Keratinocyte (primary cell): Measurements from ENCODE around the gene POLE2. TPM values are rescaled to one million over a fixed set of nuclear protein-coding genes. Genes with fewer than 3 reads are reported as not detected.
A peak's percentile ranks its signal among the peaks of the same experiment; 100 is the strongest.

Experiments used
- DNase-seq: peaks from one replicate; pipeline ENCODE4 v3.0.0-alpha.2; 2011; ENCODE audit warnings: low read depth, missing footprints, low spot score
- FAIRE-seq: peaks from 2 replicates; lab custom pipeline; 2011; peaks lifted over from hg19 to GRCh38; lab: Jason Lieb, UNC
- H2AFZ ChIP-seq: 2 replicates; pipeline ENCODE4 v1.6.0; 2012; ENCODE audit warnings: low read length, control low read depth, inconsistent platforms; ENCODE audit not compliant: control insufficient read depth
- H3K27ac ChIP-seq: 2 replicates; pipeline ENCODE4 v1.5.1; 2011; ENCODE audit warnings: low read length; ENCODE audit not compliant: control insufficient read depth, insufficient read depth
- H3K27me3 ChIP-seq: 3 replicates; pipeline ENCODE4 v1.6.0; 2011; ENCODE audit warnings: low read length; ENCODE audit not compliant: control insufficient read depth, insufficient read depth; ENCODE audit errors: extremely low read depth
- H3K36me3 ChIP-seq, 2 experiments: 2 replicates in 1 of 2; 3 replicates in 1 of 2; pipeline ENCODE4 v1.5.1; 2011; ENCODE audit warnings: low read length in 2 of 2, mild to moderate bottlenecking in 1 of 2; ENCODE audit not compliant: control insufficient read depth in 2 of 2, insufficient read depth in 2 of 2; ENCODE audit errors: extremely low read depth in 1 of 2
- H3K4me1 ChIP-seq: 3 replicates; pipeline ENCODE4 v1.5.1; 2011; ENCODE audit warnings: low read length; ENCODE audit not compliant: control insufficient read depth, insufficient read depth; ENCODE audit errors: extremely low read depth
- H3K4me2 ChIP-seq: 3 replicates; pipeline ENCODE4 v1.6.0; 2011; ENCODE audit warnings: low read depth, low read length; ENCODE audit not compliant: control insufficient read depth, insufficient read depth; ENCODE audit errors: extremely low read depth
- H3K4me3 ChIP-seq, 3 experiments: fragments of 200-600 bp in 1 of 3; sonication (generic) in 1 of 3; 2 replicates in 2 of 3; 3 replicates in 1 of 3; pipeline ENCODE4 v1.5.1; 2011 to 2016; ENCODE audit warnings: low read length in 3 of 3, mild to moderate bottlenecking in 3 of 3, control low read depth in 2 of 3, inconsistent platforms in 1 of 3, low read depth in 1 of 3, mixed read lengths in 1 of 3, mixed run types in 1 of 3, moderate library complexity in 1 of 3; ENCODE audit not compliant: control insufficient read depth in 2 of 3, insufficient read depth in 2 of 3; ENCODE audit errors: extremely low read depth in 1 of 3
- H3K79me2 ChIP-seq: 2 replicates; pipeline ENCODE4 v1.6.0; 2012; ENCODE audit warnings: low read length; ENCODE audit not compliant: control insufficient read depth, insufficient read depth
- H3K9ac ChIP-seq: 3 replicates; pipeline ENCODE4 v1.6.0; 2011; ENCODE audit warnings: low read length; ENCODE audit not compliant: control insufficient read depth, insufficient read depth; ENCODE audit errors: extremely low read depth
- H3K9me1 ChIP-seq: 3 replicates; pipeline ENCODE4 v1.6.0; 2011; ENCODE audit warnings: low read length; ENCODE audit not compliant: control insufficient read depth, insufficient read depth; ENCODE audit errors: extremely low read depth
- H3K9me3 ChIP-seq: 2 replicates; pipeline ENCODE4 v1.5.1; 2012; ENCODE audit warnings: low read depth, low read length; ENCODE audit not compliant: control insufficient read depth
- H4K20me1 ChIP-seq: 3 replicates; pipeline ENCODE4 v1.6.0; 2011; ENCODE audit warnings: low read length; ENCODE audit not compliant: control insufficient read depth, insufficient read depth; ENCODE audit errors: extremely low read depth
- EZH2 ChIP-seq: IDR thresholded peaks from one replicate; pipeline ENCODE4 v1.6.1; 2012; ENCODE audit warnings: inconsistent platforms, mild to moderate bottlenecking, low read length, moderate library complexity
- dilution Hi-C: fragments of 300-500 bp; cut with MboI; formaldehyde crosslinking; loops from one replicate; pipeline ENCODE4 v1.7.0; 2020; ENCODE audit warnings: low sequenced_read_pairs; ENCODE audit not compliant: extremely low pct_ligation_motif_present
- polyA plus RNA-seq, 5 experiments: library from polyadenylated mRNA; depleted of rRNA in 3 of 5; stranded (reverse) in 3 of 5; stranded (forward) in 1 of 5; unstranded in 1 of 5; fragments of >200 nt; gene quantifications; 1 replicate in 1 of 5; 2 replicates in 3 of 5; 3 replicates in 1 of 5; pipeline versions ENCODE4 v1.2.1 to v1.2.3, GENCODE V29; 2011 to 2012; ENCODE audit warnings: missing spikeins in 2 of 5, low read depth in 1 of 5, low replicate concordance in 1 of 5
- TF ChIP-seq, protein P1 (sequence below), 3 experiments: IDR thresholded peaks in 1 of 3; conservative IDR thresholded peaks in 1 of 3; optimal IDR thresholded peaks in 1 of 3; 2 replicates in 2 of 3; 3 replicates in 1 of 3; pipeline versions ENCODE3 to v1.5.1; 2011; ENCODE audit warnings: low read length in 3 of 3, mild to moderate bottlenecking in 3 of 3, moderate library complexity in 2 of 3, control low read depth in 1 of 3, inconsistent platforms in 1 of 3; ENCODE audit not compliant: insufficient read depth in 2 of 3; ENCODE audit errors: extremely low read depth in 1 of 3

Gene POLE2
- polyA plus RNA-seq, 1 donor (not counting 4 experiments of a cell fraction or from before 2014, with no cell fraction given) = 14.1 TPM

DNA sequence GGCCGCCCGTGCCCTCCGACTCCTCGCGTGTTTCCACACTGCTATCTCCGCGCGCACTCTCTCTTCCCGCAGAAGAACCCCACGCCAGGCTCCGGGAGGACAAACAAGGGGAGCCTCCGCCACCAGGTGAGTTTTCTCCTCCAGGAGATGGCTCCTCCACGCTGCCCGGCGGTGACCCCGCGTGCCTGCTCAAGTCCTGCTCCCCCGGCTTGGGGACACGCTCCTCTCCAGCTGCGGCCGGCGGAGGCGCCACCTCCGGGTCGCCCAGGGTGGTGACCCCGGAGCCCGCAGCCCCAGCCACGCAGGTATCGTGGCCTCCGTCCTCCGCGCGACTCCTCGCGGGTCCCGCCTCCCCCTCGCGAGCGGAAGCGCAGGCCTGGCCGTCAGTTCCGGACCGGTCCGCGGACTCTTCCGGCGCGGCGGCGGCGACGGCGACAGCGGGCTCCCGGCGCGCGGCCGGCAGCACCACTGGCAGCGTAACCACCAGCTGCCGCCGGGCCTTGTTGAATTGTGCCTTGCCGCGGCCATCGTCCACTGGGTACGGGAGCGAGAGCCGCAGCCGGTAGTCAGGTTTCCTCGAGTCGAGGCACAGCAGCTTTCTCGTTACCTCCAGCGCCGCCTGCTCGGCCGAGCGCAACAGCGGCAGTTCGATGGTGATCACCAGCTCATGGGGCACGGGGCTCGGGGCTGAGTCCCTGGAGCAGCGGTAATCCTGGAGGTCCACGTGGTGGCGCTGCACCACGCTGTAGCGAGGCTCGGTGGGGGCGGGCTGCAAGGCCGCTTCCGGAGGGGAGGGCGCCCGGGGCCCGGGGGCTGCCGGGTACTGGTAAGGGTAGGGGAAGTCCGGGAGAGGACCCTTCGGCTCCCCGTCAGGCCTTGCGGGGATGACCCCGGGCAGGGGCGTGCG, 54.1 kb downstream of the POLE2 start:
- peaks cover 11% of the 10 kb centered on the region for H3K4me1 ChIP-seq
- DNase-seq = peak; percentile 45
- dilution Hi-C loops = no loop called here

DNA sequence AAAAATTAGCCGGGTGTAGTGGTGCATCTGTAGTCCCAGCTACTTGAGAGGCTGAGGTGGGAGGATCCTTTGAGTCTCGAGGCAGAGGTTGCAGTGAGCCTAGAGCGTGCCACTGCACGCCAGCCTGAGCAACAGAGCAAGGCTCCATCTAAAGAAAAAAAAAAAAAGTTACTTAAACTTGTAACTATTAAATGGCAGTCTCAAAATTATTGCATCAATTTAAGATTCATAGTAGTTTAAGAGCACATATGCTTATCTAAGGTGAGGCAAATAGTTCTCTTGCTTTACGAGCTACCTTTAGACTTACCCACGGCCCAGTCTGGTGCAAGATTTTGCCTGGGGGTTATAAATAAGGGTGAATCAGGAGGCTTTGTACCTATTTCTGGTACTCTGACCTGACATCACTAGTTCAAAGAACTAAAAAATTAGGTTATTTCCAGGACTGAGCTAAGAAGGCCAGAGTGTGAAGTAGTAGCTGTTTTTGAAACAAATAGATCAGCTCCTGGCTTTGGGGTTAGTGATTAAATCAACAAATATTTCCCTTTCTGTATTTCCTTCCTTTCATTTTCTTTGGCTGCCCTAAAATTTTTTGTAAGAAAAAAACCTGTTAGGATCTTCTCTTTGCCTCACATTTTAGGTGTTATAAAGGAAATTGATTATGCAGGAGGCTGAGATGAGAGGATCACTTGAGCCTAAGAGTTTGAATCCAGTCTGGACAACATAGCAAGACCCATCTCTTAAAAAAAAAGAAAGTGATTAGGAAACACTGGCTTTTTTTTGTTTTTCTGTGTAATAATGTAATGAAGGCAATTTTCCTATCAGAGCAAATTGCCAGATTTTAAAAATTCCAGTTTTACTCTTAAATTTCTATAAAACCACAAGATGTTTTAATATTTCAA, 63.8 kb downstream of the POLE2 start:
- H4K20me1 ChIP-seq = peaks cover 7% of the 10 kb centered on the region
- dilution Hi-C loops = no loop called here
- FAIRE-seq = no peak

More for the DNA sequence above, 54.1 kb downstream of the POLE2 start:
- H4K20me1 ChIP-seq = no peaks in the 10 kb centered on the region
- peak overlapping the region; percentile 97 for H3K9ac ChIP-seq
- peak overlapping the region; percentile 97 to 98 (median 98) for H3K4me3 ChIP-seq
- H3K79me2 ChIP-seq = peaks cover 83% of the 10 kb centered on the region
- TF ChIP-seq, protein P1, sequence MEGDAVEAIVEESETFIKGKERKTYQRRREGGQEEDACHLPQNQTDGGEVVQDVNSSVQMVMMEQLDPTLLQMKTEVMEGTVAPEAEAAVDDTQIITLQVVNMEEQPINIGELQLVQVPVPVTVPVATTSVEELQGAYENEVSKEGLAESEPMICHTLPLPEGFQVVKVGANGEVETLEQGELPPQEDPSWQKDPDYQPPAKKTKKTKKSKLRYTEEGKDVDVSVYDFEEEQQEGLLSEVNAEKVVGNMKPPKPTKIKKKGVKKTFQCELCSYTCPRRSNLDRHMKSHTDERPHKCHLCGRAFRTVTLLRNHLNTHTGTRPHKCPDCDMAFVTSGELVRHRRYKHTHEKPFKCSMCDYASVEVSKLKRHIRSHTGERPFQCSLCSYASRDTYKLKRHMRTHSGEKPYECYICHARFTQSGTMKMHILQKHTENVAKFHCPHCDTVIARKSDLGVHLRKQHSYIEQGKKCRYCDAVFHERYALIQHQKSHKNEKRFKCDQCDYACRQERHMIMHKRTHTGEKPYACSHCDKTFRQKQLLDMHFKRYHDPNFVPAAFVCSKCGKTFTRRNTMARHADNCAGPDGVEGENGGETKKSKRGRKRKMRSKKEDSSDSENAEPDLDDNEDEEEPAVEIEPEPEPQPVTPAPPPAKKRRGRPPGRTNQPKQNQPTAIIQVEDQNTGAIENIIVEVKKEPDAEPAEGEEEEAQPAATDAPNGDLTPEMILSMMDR (optimal IDR thresholded peaks at IDR 0.05 in 1 of 3, IDR thresholded peaks at IDR 0.05 in 1 of 3, conservative IDR thresholded peaks at IDR 0.05 in 1 of 3; ENCODE audit: extremely low read depth in 1 of 3, insufficient read depth in 2 of 3, low read length in 3 of 3) = peak; percentile 69 to 95 (median 84)
- TF ChIP-seq EZH2 = no peak
- H3K27ac ChIP-seq = peak overlapping the region; percentile 95
- no peaks in the 10 kb centered on the region for H3K9me1 ChIP-seq
- no peaks in the 10 kb centered on the region for H3K9me3 ChIP-seq
- H3K4me2 ChIP-seq = peak overlapping the region; percentile 90
- peaks cover 0 to 4% of the 10 kb centered on the region in 2 experiments for H3K36me3 ChIP-seq
- FAIRE-seq = no peak
- no peaks in the 10 kb centered on the region for H3K27me3 ChIP-seq
- peak overlapping the region; percentile 84 for H2AFZ ChIP-seq

More for the DNA sequence above, 63.8 kb downstream of the POLE2 start:
- H3K4me2 ChIP-seq = peak overlapping the region; percentile 100
- H3K9me3 ChIP-seq = no peaks in the 10 kb centered on the region
- peaks cover 0 to 8% of the 10 kb centered on the region in 2 experiments for H3K36me3 ChIP-seq
- no peak overlapping the region for H2AFZ ChIP-seq
- peak; percentile 42 for DNase-seq
- peak overlapping the region; percentile 99 for H3K27ac ChIP-seq
- H3K4me3 ChIP-seq = peak overlapping the region in 2 of 3 experiments; percentile 20 to 34
- H3K9ac ChIP-seq = peak overlapping the region; percentile 52
- peaks cover 32% of the 10 kb centered on the region for H3K4me1 ChIP-seq
- no peak for TF ChIP-seq EZH2
- TF ChIP-seq, protein P1 (optimal IDR thresholded peaks at IDR 0.05 in 1 of 3, IDR thresholded peaks at IDR 0.05 in 1 of 3, conservative IDR thresholded peaks at IDR 0.05 in 1 of 3; ENCODE audit: extremely low read depth in 1 of 3, insufficient read depth in 2 of 3, low read length in 3 of 3) = no peak
- H3K9me1 ChIP-seq = no peaks in the 10 kb centered on the region
- no peaks in the 10 kb centered on the region for H3K27me3 ChIP-seq
- peaks cover 62% of the 10 kb centered on the region for H3K79me2 ChIP-seq
